CD14-positive monocyte (primary cell): Measurements from ENCODE around the gene NFIL3. TPM values are rescaled to one million over a fixed set of nuclear protein-coding genes. Genes with fewer than 3 reads are reported as not detected.

Source experiments
- DNase-seq, 3 donors: peaks; one replicate each; pipeline ENCODE4 v3.0.0-alpha.2; 2011 to 2022
- H2AFZ ChIP-seq: 2 replicates; pipeline ENCODE4 v1.6.0; 2012; ENCODE audit warnings: mild to moderate bottlenecking, low read depth, low read length, inconsistent platforms; ENCODE audit not compliant: insufficient read depth, poor library complexity, severe bottlenecking
- H3K27ac ChIP-seq, 2 donors: 1 replicate in 1 of 2; 2 replicates in 1 of 2; pipeline ENCODE4 v1.5.1; 2012 to 2013; ENCODE audit warnings: low read length in 2 of 2, control low read depth in 1 of 2, inconsistent platforms in 1 of 2, low read depth in 1 of 2, mild to moderate bottlenecking in 1 of 2
- H3K27me3 ChIP-seq, 2 donors: one replicate each; pipeline versions ENCODE4 v1.6.0 to v1.6.1; 2011 to 2013; ENCODE audit warnings: low read length in 2 of 2; ENCODE audit not compliant: control insufficient read depth in 2 of 2, insufficient read depth in 2 of 2
- H3K36me3 ChIP-seq, 2 donors: replicated peaks in 1 of 2; 1 replicate in 1 of 2; 2 replicates in 1 of 2; pipeline versions ENCODE4 v1.5.1 to v1.6.1; 2012 to 2013; ENCODE audit warnings: low read length in 2 of 2, control low read depth in 1 of 2, inconsistent platforms in 1 of 2, mild to moderate bottlenecking in 1 of 2; ENCODE audit not compliant: insufficient read depth in 2 of 2, control insufficient read depth in 1 of 2
- H3K4me1 ChIP-seq, 2 donors: 1 replicate in 1 of 2; 2 replicates in 1 of 2; pipeline versions ENCODE4 v1.5.1 to v1.6.1; 2012 to 2013; ENCODE audit warnings: low read length in 2 of 2, control low read depth in 1 of 2, inconsistent platforms in 1 of 2, mild to moderate bottlenecking in 1 of 2, moderate library complexity in 1 of 2; ENCODE audit not compliant: insufficient read depth in 2 of 2, control insufficient read depth in 1 of 2
- H3K4me2 ChIP-seq: replicated peaks from 2 replicates; pipeline ENCODE3; 2012; ENCODE audit warnings: low read length, moderate library complexity, mild to moderate bottlenecking; ENCODE audit not compliant: poor library complexity, severe bottlenecking; ENCODE audit errors: extremely low read depth
- H3K4me3 ChIP-seq, 3 experiments: fragments of 200-600 bp in 1 of 3; sonication (generic) in 1 of 3; replicated peaks in 1 of 3; 1 replicate in 2 of 3; 2 replicates in 1 of 3; pipeline ENCODE4 v1.5.1; 2011 to 2013; ENCODE audit warnings: low read length in 3 of 3, mild to moderate bottlenecking in 3 of 3, control low read depth in 2 of 3, low read depth in 2 of 3, inconsistent platforms in 1 of 3, moderate library complexity in 1 of 3
- H3K79me2 ChIP-seq: 2 replicates; pipeline ENCODE4 v1.6.0; 2012; ENCODE audit warnings: mild to moderate bottlenecking, control low read depth, inconsistent platforms, low read length, moderate library complexity; ENCODE audit not compliant: insufficient read depth
- H3K9ac ChIP-seq: 2 replicates; pipeline ENCODE4 v1.6.0; 2017; ENCODE audit warnings: low read length, mild to moderate bottlenecking; ENCODE audit not compliant: insufficient read depth, poor library complexity, severe bottlenecking
- H3K9me3 ChIP-seq, 2 donors: replicated peaks in 1 of 2; 1 replicate in 1 of 2; 2 replicates in 1 of 2; pipeline versions ENCODE4 v1.5.1 to v1.6.1; 2012 to 2013; ENCODE audit warnings: low read length in 2 of 2, control low read depth in 1 of 2; ENCODE audit not compliant: control insufficient read depth in 1 of 2, insufficient read depth in 1 of 2
- H4K20me1 ChIP-seq: 2 replicates; pipeline ENCODE4 v1.6.0; 2012; ENCODE audit warnings: mild to moderate bottlenecking, low read length, control low read depth, moderate library complexity; ENCODE audit not compliant: insufficient read depth
- H3K27ac Mint-ChIP-seq, 7 donors: one replicate each; pipeline ENCODE4 v1.8.0; 2020; ENCODE audit warnings: mild to moderate bottlenecking in 7 of 7, mixed read lengths in 7 of 7, moderate library complexity in 6 of 7, inconsistent platforms in 2 of 7
- H3K27me3 Mint-ChIP-seq, 3 donors: one replicate each; pipeline ENCODE4 v1.8.0; 2021 to 2022; ENCODE audit warnings: low read depth in 3 of 3, mild to moderate bottlenecking in 3 of 3, mixed read lengths in 3 of 3, moderate library complexity in 3 of 3, inconsistent platforms in 1 of 3
- H3K36me3 Mint-ChIP-seq, 2 donors: one replicate each; pipeline ENCODE4 v1.8.0; 2020; ENCODE audit warnings: mixed read lengths in 2 of 2, inconsistent platforms in 1 of 2, mild to moderate bottlenecking in 1 of 2
- H3K4me1 Mint-ChIP-seq: one replicate; pipeline ENCODE4 v1.8.0; 2020; ENCODE audit warnings: mild to moderate bottlenecking, mixed read lengths
- H3K4me3 Mint-ChIP-seq, 2 donors: one replicate each; pipeline ENCODE4 v1.8.0; 2020; ENCODE audit warnings: mild to moderate bottlenecking in 2 of 2, mixed read lengths in 2 of 2, moderate library complexity in 1 of 2
- H3K9me3 Mint-ChIP-seq, 7 donors: one replicate each; pipeline ENCODE4 v1.8.0; 2020 to 2022; ENCODE audit warnings: mixed read lengths in 7 of 7, mild to moderate bottlenecking in 6 of 7, moderate library complexity in 6 of 7, inconsistent platforms in 2 of 7
- WGBS: methylation state at CpG from one replicate; pipeline ENCODE4 v1.1.5; 2013; ENCODE audit warnings: missing lambda C conversion rate; ENCODE audit not compliant: insufficient coverage; 5-methylcytosine and 5-hydroxymethylcytosine counted together
- intact Hi-C, 2 donors: fragments of 100-400 bp; cut with micrococcal nuclease; formaldehyde crosslinking; loops; one replicate each; pipeline versions ENCODE4 v1.15.0 to v1.15.1; 2023
- polyA plus RNA-seq, 3 donors: library from polyadenylated mRNA; depleted of rRNA in 1 of 3; unstranded in 2 of 3; stranded (reverse) in 1 of 3; fragments of 300-500 nt in 2 of 3; fragments of >200 nt in 1 of 3; fragmentation: Illumina TruSeq in 2 of 3; gene quantifications; 1 replicate in 2 of 3; 2 replicates in 1 of 3; pipeline ENCODE4 v1.2.3, GENCODE V29; 2012 to 2021
- TF ChIP-seq, protein P1 (sequence below): fragments of 200-600 bp; IDR thresholded peaks from one replicate; pipeline ENCODE4 v1.8.0; 2022; ENCODE audit warnings: antibody characterized with exemption, mild to moderate bottlenecking

NFIL3 gene
- polyA plus RNA-seq, 3 donors: 18.6 to 253 (median 64.0) TPM

DNA sequence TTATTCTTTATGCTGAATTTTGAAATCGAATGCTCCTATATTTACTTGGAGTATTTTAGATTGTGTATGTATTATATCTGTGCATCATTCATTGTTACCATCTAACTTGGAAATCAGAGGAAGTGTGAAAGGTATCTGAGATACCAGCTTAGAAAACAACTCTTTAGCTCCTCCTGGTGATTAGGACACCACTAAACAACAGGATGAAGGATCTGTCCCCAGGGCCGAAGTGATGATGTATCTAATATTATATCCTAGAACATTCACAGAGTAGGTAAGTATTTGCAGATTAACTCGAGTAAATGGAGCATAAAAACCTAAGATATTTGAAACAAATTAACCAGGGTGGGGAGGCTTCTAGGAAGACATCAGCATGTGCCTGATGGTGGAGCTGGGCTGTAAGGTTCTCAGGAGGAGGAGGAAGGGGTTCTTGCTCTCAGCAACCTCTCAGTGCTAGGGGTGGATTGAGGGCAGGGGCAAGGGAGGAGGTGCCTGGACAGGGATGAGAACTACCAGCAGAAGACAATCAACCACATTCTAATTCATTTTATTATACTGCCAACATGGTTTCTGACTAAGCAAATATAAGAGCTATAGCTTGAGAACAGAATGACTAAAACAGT lies 2.6 kb upstream of the NFIL3 start:
- WGBS: no CpG with 5 or more reads among the region's 3 CpGs
- intact Hi-C loops: loop anchor here in 1 of 2 donors (5.0 to 10.0 kb wide), 4 partner anchors 124 to 621 kb away; partner anchors contain the start of gene SYK
- no peak overlapping the region for H3K4me2 ChIP-seq
- Mint-ChIP-seq H3K27me3 (peaks cover 10 to 28% (median 17%) of the 10 kb centered on the region in 3 donors), H3K36me3 (peaks cover 10 to 14% of the 10 kb centered on the region in 2 donors), H3K4me3 (no peak overlapping the region), H3K27ac (peak overlapping the region in 1 of 7 donors; percentile 14), H3K9me3 (peaks cover 0 to 16% (median 2%) of the 10 kb centered on the region in 7 donors), H3K4me1 (peaks cover 50% of the 10 kb centered on the region)
- peaks cover 56 to 60% of the 10 kb centered on the region in 2 donors for H3K4me1 ChIP-seq
- no peak overlapping the region for H2AFZ ChIP-seq
- peaks cover 6 to 13% of the 10 kb centered on the region in 2 donors for H3K27me3 ChIP-seq
- no peaks in the 10 kb centered on the region for H3K9me3 ChIP-seq
- TF ChIP-seq, protein P1, sequence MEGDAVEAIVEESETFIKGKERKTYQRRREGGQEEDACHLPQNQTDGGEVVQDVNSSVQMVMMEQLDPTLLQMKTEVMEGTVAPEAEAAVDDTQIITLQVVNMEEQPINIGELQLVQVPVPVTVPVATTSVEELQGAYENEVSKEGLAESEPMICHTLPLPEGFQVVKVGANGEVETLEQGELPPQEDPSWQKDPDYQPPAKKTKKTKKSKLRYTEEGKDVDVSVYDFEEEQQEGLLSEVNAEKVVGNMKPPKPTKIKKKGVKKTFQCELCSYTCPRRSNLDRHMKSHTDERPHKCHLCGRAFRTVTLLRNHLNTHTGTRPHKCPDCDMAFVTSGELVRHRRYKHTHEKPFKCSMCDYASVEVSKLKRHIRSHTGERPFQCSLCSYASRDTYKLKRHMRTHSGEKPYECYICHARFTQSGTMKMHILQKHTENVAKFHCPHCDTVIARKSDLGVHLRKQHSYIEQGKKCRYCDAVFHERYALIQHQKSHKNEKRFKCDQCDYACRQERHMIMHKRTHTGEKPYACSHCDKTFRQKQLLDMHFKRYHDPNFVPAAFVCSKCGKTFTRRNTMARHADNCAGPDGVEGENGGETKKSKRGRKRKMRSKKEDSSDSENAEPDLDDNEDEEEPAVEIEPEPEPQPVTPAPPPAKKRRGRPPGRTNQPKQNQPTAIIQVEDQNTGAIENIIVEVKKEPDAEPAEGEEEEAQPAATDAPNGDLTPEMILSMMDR: peak; percentile 61
- no peak overlapping the region for H3K9ac ChIP-seq
- no peaks in the 10 kb centered on the region for H3K36me3 ChIP-seq
- peaks cover 21% of the 10 kb centered on the region for H4K20me1 ChIP-seq
- peak in 2 of 3 donors; percentile 56 to 68 for DNase-seq
- no peak overlapping the region for H3K4me3 ChIP-seq
- H3K27ac ChIP-seq: no peak overlapping the region
- peaks cover 21% of the 10 kb centered on the region for H3K79me2 ChIP-seq

DNA sequence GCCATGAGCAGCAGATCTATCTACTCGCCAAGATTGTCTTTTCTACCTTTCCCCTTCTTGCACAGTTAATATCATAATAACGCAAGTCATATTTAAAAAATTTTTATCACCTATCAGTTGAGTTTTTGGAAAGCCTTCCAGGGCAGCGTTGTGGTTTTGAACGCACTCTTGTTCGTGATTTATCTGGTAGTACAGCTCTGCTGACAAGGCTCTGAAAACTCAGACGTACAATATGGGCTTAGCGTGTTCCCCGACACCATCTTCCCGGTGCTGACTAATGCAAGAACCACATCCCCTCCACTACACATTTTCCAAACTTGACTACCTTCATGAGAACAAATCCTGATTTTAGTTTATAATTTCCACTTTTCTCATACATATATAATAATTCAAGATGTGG lies 1.6 kb upstream of the NFIL3 start:
- peak overlapping the region; percentile 90 to 92 for H3K4me3 Mint-ChIP-seq
- H3K9me3 Mint-ChIP-seq: peaks cover 0 to 16% (median 2%) of the 10 kb centered on the region in 7 donors
- peak overlapping the region in 1 of 2 donors; percentile 96 for H3K27ac ChIP-seq
- peaks cover 14 to 21% of the 10 kb centered on the region in 2 donors for H3K36me3 Mint-ChIP-seq
- peaks cover 30% of the 10 kb centered on the region for H3K79me2 ChIP-seq
- peaks cover 6 to 13% of the 10 kb centered on the region in 2 donors for H3K27me3 ChIP-seq
- TF ChIP-seq, protein P1: no peak
- H3K4me1 ChIP-seq: peaks cover 63 to 70% of the 10 kb centered on the region in 2 donors
- peak in 2 of 3 donors; percentile 43 to 58 for DNase-seq
- intact Hi-C loops: loop anchor here in 1 of 2 donors (5.0 to 10.0 kb wide), 4 partner anchors 123 to 620 kb away; partner anchors contain the start of gene SYK
- peak overlapping the region; percentile 81 for H3K4me2 ChIP-seq
- peak overlapping the region; percentile 71 to 87 (median 82) for H3K4me3 ChIP-seq
- peaks cover 10 to 33% (median 21%) of the 10 kb centered on the region in 3 donors for H3K27me3 Mint-ChIP-seq
- H4K20me1 ChIP-seq: peaks cover 30% of the 10 kb centered on the region
- H2AFZ ChIP-seq: peak overlapping the region; percentile 35
- no peaks in the 10 kb centered on the region for H3K9me3 ChIP-seq
- WGBS: 0% methylated on average over 6 of the region's 9 CpGs
- peak overlapping the region; percentile 96 for H3K9ac ChIP-seq
- no peaks in the 10 kb centered on the region for H3K36me3 ChIP-seq
- H3K4me1 Mint-ChIP-seq: peaks cover 57% of the 10 kb centered on the region
- peak overlapping the region; percentile 80 to 97 (median 94) for H3K27ac Mint-ChIP-seq
